PFSK-1 (cell line): ENCODE results near the gene RAB34.

Experiments used
- POLR2AphosphoS5 ChIP-seq: IDR thresholded peaks from 2 replicates; pipeline ENCODE4 v1.6.1; 2012; ENCODE audit warnings: low read depth, mild to moderate bottlenecking, control low read depth, low read length, moderate library complexity
- REST ChIP-seq, 2 experiments: IDR thresholded peaks; 2 replicates each; pipeline versions ENCODE4 v1.6.1 to v1.8.0; 2011 to 2012; ENCODE audit warnings: low read depth in 2 of 2, low read length in 2 of 2, control low read depth in 1 of 2, inconsistent platforms in 1 of 2, mild to moderate bottlenecking in 1 of 2, moderate library complexity in 1 of 2; ENCODE audit not compliant: insufficient read depth in 1 of 2
- SIN3A ChIP-seq: IDR thresholded peaks from 2 replicates; pipeline ENCODE4 v1.6.1; 2012; ENCODE audit warnings: mild to moderate bottlenecking, low read length, moderate library complexity, borderline replicate concordance; ENCODE audit not compliant: insufficient read depth
- TAF1 ChIP-seq: IDR thresholded peaks from 2 replicates; pipeline ENCODE4 v1.6.1; 2012; ENCODE audit warnings: low read length, control low read depth, borderline replicate concordance; ENCODE audit not compliant: insufficient read depth

- no peak for TF ChIP-seq REST (IDR thresholded peaks at IDR 0.05; ENCODE audit: insufficient read depth in 1 of 2, low read depth in 2 of 2, low read length in 2 of 2)
- no peak for TF ChIP-seq POLR2AphosphoS5
- no peak for TF ChIP-seq SIN3A
- TF ChIP-seq TAF1 = no peak
These were observed 49.8 kb downstream of the RAB34 start for GRCh38 chr17:28667870-28668269.
